GM21360 (cell line): ENCODE data around the gene POMT1.

Source experiments
- ATAC-seq: cut with Tn5 transposase; IDR thresholded peaks from one replicate; pipeline ENCODE4 v1.9.1; 2021; ENCODE audit warnings: mild to moderate bottlenecking, moderate library complexity; ENCODE audit not compliant: unreplicated experiment

POMT1 gene

DNA sequence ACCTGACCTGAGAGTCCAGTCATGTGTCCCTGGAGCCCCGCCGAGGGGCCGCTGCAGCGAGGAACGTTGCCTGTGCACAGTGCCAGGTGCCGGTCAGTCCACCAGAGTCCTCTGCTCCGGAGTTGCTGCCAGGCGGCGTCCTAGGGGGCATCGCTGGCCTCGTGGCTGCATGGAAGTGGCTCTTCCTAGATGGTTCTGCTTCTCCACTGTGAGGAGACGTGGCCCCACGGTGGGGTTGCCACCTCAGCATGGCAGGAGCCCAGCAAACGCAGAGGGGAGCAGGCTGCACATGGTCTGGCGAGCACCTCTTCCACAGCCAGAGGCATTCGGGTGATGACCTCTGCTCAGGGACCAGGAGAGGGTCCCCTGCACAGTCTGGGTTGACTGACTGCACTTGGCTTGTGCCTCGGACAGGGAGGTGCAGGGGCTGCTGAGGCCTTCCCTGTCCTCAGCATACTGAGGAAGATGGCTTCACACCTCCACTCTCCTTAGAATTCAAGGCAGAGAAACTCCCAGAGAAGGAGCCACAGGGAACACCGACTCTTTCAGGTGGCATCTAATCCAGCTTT lies 25.9 kb upstream of the POMT1 start:
- ATAC-seq = no peak

DNA sequence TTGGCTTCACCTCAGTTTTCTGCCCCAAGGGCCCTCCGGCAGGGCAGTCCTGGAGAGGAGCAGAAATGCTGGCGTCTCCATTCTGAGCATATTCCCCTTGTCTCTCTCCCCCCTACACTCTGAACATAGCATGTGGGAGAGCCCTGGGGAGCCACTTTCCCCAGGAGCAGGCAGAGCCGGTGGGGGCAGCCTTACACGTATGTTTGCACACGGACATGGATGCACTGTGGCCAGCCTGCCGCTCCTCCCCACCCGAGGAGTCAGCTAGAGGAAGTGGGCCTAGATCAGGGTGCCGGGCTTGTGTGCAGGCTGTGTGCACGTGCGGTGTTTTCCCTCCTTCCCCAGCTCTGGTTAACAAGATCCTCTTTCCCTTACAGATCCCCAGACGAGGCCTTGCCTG lies 25.4 kb upstream of the POMT1 start:
- ATAC-seq = no peak

DNA sequence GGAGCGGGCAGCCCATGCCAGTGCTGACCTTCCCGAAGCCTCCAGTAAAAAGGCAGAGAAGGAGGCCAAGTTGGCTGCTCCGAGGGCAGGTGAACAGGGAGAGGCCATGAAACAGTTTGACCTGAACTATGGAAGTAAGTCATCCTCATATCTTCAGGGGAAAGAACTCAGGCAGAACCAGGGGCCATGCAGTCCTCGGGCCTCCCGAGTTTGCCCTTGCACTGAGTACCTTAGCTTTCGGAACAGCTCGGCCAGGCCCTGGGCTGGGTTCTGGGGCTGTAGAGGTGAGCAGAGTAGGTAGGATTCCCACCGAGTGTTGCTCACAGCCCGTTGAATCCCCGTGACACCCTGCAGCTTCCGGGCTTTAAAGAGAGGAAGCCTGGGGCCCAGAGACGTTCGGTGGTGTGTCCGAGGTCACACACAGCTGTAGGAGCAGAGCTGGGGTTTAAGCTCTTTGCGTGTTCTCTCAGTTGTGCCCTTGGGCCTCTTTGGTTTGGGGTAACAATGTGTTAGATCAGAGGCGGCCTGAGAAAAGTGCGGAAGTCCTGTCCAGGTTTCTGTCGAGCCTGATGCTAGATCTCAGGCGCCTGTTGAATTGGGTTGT lies 24.8 kb upstream of the POMT1 start:
- no peak for ATAC-seq

DNA sequence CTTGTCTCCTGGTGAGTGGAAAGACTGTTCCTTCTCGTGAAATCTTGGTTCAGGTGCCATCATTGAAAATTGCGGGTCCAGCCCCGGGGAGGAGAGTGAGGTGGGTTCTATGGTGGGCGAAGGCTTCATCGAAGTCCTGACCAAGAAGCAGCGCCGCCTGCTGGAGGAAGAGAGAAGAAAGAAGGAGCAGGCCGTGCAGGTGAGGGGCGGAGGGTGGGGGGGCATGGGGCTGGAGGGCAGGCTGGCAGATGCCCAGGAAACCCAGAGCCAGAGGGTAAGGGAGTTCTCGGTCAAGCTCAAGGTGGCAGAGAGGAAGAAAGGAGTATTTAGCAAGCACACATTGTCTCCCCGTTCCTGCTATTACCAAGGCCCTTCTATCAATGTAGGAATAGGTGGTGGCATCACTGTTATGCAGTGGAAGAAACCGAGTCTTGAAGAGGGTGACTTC lies 24.3 kb upstream of the POMT1 start:
- no peak for ATAC-seq

DNA sequence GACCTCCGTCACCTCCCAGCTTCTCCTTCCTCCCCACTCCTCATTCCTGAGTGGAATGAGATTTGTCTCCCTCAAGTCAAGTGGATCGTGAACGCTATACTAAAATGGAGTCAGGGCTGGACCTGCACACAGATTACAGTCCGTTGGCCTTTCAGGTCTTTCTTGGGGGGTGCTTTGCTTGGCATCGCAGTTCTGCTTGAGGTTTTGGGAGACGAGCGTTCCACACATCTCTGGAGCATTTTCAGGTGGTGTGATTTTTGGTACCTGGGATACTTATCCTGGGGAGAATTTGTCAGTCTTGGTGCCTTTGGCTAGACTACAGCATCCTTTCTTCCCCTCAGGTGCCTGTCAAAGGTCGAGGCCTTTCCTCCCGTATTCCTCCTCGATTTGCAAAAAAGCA lies 23.8 kb upstream of the POMT1 start:
- no peak for ATAC-seq

DNA sequence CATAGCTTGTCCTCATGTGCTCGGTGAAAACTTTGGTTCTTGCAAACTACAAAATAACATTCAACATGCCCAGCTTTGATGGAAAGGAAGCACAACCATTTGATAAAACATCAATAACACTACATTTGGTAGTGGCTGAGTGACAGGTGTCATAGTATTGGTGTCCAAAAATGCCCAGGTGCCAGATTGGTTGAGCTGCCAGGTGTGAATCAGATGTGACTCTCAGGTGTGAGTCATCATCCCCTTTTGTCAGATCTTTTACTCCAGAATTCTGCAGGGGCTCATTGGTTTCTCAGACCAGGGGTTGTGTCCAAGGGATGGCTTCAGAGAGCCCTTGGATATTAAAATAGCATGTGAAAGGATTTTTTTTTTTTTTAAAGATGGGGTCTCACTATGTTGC lies 22.5 kb upstream of the POMT1 start:
- no peak for ATAC-seq

DNA sequence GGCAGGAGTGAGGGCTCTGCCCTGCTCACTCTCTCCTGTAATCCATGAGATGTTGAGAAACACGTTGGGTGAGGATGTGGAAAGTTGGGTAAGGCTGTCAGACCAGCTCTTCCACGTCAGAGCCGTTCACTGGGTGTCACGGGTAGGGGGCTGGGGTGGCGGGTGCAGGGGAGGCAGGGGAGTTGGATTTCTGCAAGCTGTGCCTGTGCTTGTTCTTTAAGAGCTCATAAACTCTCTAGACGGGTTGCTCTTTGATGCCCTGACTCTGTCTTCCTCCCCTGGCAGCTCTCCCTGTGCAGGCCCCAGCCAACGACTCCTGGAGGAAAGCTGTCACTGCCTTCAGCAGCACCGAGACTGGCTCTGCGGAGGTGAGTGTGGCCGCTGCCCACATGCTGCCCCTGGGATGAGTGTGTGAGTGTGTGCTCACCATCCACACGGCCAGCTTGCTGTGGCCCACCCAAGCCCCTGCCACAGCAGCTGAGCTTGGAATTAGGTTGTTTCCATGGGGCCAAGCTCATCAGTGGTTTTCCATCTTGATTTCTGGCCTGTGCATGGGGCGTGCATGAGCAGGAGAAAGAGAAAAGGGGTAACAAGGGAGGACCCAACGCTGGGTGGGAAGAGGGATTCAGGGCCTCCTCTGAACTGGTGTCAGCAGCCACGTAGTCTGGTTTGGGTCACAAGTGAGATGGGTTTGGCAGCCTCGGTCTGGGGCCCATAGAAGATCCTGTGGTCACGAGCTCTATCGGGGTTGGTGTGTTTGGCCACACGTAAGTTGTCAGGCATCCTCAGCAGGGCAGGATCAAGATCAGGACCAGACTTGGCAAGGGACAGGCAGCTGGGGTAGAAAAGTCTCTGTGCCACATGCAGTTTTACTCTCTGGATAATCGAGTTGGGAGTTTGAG lies 21.0 kb upstream of the POMT1 start:
- no peak for ATAC-seq

DNA sequence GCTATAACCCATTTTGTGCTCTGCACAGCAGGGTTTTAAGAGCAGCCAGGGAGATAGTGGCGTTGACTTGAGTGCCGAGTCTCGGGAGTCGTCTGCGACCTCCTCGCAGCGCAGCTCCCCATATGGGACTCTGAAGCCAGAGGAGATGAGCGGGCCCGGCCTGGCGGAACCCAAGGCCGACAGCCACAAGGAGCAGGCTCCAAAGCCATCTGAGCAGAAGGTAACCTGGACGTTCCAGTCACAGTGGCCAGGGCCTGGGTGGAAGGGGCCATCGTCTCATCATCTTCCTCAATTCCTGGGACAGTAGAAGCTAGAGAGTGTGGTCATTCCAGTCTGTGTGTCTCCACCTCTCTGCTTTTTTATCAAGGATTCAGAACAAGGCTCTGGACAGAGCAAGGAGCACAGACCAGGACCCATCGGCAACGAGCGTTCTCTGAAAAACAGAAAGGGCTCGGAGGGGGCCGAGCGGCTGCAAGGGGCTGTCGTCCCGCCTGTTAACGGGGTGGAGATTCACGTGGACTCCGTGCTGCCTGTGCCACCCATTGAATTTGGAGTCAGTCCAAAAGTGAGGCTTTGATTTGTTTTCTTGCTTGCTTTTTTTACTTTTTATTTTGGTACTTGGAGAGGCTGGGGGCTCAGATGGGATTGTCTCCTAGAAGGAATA lies 20.2 kb upstream of the POMT1 start:
- ATAC-seq = no peak

DNA sequence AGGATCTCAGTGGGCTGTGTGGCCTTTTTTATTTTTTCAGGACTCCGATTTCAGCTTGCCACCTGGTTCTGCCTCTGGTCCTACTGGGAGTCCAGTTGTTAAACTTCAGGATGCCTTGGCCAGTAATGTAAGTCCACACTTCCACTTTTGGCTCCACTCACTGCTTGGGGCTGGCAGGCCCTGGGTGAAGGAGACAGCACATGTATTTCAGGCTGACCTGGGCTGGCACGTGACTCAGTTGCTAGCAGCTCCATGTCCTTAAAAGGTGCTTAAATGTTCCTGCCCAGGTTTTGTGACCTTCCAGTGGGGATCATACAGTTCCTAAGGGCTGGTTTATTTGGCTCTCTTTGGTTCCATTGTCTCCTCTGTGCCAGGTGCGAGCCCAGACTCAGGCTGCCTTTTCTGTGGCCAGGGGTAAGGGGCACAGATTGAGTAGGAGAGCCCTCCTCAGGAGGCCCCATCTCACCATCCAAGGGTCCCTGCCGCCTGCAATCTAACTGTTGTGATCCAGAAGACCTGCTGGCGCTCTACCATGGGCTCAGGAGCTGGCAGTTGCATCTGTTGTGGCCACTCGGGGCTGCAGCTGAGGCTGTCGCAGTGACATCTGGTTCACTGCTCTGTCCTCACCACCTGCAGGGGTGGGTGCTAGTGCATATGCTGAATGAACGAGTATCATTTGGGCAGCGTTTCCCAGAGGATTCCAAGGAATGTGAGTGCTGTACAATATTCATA lies 19.2 kb upstream of the POMT1 start:
- ATAC-seq = no peak

DNA sequence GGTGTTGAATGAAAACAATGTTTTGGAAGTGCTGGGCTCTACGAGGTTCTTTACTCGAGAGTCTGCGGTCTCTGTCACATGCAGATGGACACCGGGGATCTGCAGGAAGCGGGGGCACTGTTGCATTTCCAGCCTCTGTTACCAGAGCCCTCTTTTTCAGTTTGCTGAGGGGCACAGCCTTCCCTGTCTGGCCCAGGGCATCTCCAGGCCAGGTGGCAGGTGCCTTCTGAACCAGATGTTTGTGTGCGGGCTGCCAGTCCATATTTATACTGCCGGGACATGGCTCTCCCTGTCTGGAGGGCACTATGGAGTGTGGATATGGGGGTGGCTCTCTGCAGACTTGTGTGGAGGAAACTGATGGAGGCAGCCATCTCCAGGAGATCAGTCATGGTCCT lies 18.7 kb upstream of the POMT1 start:
- ATAC-seq = no peak

DNA sequence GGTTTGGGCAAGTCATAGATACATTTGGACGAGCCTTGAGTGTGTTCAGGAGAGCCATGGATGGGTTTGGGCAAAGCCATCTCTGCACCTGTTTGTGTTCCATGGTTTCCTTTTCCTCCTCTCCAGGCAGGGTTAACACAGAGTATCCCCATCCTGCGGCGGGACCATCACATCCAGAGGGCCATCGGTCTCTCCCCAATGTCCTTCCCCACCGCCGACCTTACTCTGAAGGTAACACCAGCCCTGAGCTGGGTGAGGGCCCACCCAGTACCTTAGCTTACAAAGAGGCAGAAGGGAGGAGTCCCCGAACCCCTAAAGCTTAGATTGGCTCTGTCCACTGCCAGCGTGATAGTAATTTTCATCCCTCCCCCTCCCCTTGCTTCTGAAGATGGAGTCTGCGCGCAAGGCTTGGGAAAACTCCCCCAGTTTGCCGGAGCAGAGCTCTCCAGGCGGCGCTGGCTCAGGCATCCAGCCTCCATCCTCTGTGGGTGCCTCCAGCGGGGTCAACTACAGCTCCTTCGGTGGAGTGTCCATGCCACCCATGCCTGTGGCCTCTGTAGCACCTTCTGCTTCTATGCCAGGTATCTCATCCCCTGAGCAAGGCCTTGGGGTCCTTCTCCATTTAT lies 18.0 kb upstream of the POMT1 start:
- ATAC-seq = no peak

DNA sequence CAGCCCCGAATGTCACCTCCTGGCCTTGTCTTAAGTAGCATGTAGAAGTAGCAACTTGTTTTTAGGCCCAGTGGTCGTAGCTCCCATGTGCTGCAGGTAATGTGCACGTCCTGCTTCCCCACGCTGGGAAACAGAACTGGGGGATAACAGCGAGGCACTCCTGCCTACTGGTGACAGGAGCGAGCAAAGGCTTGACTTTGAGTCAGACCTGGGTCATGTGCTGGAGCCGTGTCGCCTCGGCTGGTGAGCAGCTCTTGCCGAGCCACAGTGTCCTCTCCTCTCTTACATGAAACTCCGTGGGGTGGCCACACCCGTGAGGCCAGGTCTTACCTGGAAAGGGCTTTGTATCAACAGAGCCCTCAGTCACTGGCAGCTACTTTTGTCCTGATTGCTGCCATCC lies 17.5 kb upstream of the POMT1 start:
- no peak for ATAC-seq

DNA sequence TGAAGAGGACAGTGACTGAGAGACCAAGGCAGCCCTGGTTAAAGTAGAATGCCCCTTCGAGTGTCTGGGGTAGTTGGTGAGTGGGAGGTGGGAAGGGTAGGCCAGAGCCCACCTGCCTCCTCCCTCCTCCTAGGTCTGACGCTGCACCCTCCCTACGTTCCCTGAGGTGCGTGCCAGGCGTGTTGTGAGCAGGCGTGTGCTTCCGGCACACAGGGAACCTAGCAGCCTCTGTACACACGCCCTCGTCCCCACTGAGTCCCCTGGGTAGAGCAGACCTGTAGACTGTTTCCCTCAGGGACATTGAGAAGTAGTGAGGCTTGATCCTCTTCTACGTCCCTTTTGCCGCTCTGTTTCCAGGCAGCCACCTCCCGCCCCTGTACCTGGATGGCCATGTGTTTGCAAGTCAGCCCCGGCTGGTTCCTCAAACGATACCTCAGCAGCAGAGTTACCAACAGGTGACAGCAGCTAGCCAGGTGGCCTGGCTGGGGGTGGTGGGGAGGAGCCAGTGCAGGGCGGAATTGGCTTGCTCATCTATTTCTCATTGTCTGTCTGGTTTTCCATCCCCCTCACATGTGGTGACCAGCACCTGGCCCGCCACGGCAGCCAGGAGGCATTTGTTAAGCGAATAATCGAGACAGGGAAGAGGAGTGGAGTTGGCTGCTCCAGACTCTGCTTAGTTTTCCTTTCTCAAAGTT lies 16.8 kb upstream of the POMT1 start:
- ATAC-seq = no peak

DNA sequence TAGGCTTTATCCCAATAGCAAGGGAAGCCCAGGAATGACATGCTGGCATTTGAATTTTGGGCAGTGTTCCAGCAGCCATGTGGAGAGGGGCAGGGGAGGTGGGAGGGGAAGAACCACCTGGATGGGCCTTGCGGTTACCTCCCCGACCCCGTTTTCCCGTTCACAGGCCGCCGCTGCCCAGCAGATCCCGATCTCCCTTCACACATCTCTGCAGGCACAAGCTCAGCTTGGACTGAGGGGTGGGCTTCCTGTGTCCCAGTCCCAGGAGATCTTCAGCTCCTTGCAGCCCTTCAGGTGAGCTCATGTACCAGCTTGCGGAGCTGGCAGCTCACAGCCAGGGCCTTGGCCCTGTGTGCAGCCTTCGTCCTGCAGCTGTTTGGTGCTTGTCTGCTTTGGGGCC lies 15.7 kb upstream of the POMT1 start:
- no peak for ATAC-seq

DNA sequence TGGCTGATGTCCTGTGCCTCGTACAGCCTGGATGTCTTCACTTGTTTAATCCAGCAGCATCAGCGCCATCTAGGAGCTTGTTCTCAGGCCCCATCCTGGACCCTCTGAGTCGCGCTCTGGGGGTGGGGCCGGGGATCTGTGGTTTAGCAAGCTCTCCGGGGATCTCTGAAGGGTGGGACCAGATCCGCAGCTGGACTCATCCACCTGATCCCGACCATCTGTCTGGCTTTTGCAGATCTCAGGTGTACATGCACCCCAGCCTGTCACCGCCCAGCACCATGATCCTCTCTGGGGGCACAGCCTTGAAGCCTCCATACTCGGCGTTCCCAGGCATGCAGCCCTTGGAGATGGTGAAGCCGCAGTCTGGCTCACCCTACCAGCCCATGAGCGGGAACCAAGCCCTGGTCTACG lies 15.1 kb upstream of the POMT1 start:
- no peak for ATAC-seq

DNA sequence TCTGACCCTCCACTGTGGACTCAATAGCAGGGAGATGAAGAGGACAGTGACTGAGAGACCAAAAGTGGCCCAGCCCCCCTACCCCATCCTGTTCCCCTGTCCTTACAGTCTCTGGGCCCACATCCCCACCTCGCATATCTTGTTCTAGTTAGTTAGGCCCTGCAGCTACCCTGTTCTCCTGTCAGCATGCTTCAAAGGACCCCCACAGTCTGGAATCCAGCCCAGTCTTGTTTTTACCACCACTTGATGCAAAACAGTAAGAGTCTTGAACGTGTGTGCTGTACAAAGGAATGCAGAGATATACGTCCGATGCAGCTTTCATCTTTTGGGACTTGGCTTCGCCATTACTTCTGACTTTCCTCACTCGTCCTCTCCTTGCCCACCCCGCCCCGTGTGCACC lies 12.2 kb upstream of the POMT1 start:
- ATAC-seq = no peak

DNA sequence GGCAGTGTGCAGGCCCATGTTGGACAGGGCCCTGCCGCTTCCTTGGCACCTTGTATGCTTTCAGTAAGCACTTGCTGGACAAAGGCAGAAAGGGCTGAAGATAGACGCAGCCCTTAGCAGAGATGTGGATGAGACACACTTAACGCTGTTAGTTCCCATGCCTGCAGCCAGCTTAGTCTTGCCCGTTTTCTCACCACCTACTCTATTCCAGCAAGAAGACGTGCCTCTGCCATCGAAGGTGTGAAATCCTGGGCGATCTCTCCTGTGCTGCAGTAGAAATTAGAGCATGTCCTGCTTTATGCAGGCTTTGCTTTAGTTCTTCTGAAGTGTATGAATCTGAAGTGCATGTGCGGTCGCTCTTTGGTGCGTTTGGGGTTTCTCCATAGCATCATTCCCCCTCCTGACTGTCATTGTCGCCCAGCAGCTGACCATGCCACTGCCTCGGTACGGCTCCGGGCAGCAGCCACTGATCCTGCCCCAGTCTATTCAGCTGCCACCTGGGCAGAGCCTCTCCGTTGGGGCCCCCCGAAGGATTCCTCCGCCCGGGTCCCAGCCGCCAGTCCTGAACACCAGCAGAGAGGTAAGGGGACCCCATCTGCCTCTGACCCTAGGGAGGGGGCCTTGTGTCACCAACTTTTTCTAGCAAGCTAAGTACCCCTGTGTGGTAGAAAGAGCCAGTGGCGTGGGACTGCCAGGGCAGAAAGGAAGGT lies 11.6 kb upstream of the POMT1 start:
- no peak for ATAC-seq

DNA sequence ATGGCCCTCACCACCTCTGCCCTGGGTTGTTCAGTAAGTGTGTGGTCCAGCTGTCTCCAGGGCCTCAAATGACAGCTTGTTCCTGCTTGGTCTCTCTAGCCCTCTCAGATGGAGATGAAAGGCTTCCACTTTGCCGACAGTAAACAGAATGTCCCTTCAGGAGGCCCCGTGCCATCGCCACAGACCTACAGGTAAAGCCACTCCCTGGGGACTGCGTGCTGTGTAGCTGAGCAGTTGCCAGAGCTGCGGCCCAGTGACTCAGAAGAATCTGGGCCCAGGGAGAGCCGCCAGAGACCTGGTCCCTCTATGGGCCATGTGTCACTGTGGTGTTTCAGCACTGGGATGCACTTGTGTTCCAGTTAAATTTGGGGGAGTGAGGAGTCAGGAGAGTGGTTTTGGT lies 10.6 kb upstream of the POMT1 start:
- no peak for ATAC-seq

DNA sequence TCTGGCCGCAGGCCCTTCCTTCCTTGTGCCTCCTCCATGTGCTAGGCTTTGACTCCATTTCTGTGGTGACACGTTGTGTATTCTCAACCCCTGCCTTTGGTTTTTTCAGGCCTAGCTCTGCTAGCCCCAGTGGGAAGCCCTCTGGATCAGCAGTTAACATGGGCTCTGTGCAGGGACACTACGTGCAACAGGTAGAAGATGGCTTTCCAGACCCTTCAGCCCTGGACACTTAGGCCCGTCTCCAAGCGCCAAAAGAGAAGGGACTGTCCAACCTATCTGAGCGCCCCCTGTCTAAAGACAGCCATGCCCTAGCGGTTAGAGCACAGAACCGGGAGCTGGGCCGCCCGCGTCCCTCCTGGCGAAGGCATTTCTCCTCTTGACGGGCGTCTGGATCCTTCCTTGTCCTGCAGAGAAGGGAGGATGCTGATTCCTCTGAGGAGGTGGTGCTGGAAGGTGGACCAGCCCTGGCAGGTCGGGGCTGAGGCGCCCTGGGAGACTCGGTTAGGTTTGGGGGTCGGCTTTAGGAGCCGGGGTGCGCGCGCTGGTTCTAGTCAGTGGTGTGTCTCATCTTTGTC lies 8.3 kb upstream of the POMT1 start:
- no peak for ATAC-seq
